22Rv1 (cell line): ENCODE results near the gene KRTAP2-3.
"Not testable (repeated sequence)": the region's sequence is repeated elsewhere in the genome, so short reads cannot be mapped to it uniquely, and the experiment has no call there.

Source experiments
- H3K27ac ChIP-seq: fragments of 450-650 bp; 2 replicates; pipeline ENCODE4 v1.5.1; 2017
- CTCF ChIP-seq: fragments of 450-650 bp; IDR thresholded peaks from 2 replicates; pipeline ENCODE4 v1.5.1; 2017; ENCODE audit warnings: mild to moderate bottlenecking
- ZFX ChIP-seq: fragments of 450-650 bp; IDR thresholded peaks from 2 replicates; pipeline ENCODE4 v1.6.1; 2017; ENCODE audit warnings: antibody characterized with exemption, borderline replicate concordance

Gene KRTAP2-3

GRCh38 chr17:41071606-41072360, 11.9 kb upstream of the KRTAP2-3 start:
- no peak for TF ChIP-seq CTCF
- no peak overlapping the region for H3K27ac ChIP-seq

GRCh38 chr17:41069031-41069430, 9.1 kb upstream of the KRTAP2-3 start:
- H3K27ac ChIP-seq = no peak overlapping the region
- TF ChIP-seq CTCF (no peak), ZFX (no peak)

- H3K27ac ChIP-seq = no peak overlapping the region
- TF ChIP-seq CTCF = no peak
- TF ChIP-seq ZFX = no peak
Observed at GRCh38 chr17:41067281-41067680, 7.4 kb upstream of the KRTAP2-3 start.

- TF ChIP-seq ZFX (no peak), CTCF (no peak)
- H3K27ac ChIP-seq = no peak within 1 kb of the TSS
Observed at GRCh38 chr17:41065829-41066624, 6.1 kb upstream of the KRTAP2-3 start, which contains the start of gene KRTAP2-4. Gene KRTAP2-4, minus strand, starts transcription at chr17:41065879. Its CDS starts 34 bp downstream, at chr17:41065845.

- H3K27ac ChIP-seq = not testable (repeated sequence)
Observed at GRCh38 chr17:41065016-41065689, 5.2 kb upstream of the KRTAP2-3 start.

GRCh38 chr17:41064301-41064700, 4.4 kb upstream of the KRTAP2-3 start:
- H3K27ac ChIP-seq = no peak overlapping the region
- no peak for TF ChIP-seq CTCF
- TF ChIP-seq ZFX = no peak

GRCh38 chr17:41063449-41063848, 3.5 kb upstream of the KRTAP2-3 start:
- no peak overlapping the region for H3K27ac ChIP-seq
- no peak for TF ChIP-seq CTCF
- no peak for TF ChIP-seq ZFX
